Mammary epithelial cell (primary cell): Measurements from ENCODE around the gene SEZ6L2.

ENCODE experiments used
- EZH2 ChIP-seq: IDR thresholded peaks from 2 replicates; pipeline ENCODE4 v1.6.1; 2012; ENCODE audit warnings: low read length, inconsistent platforms, borderline replicate concordance
- TF ChIP-seq, protein P1 (sequence below), 2 donors: IDR thresholded peaks in 1 of 2; conservative IDR thresholded peaks in 1 of 2; 2 replicates each; pipeline ENCODE4 v1.5.1; 2011 to 2012; ENCODE audit warnings: inconsistent platforms in 2 of 2, low read length in 2 of 2, mild to moderate bottlenecking in 2 of 2, control low read depth in 1 of 2, low read depth in 1 of 2; ENCODE audit not compliant: insufficient read depth in 1 of 2; ENCODE audit errors: extremely low read depth in 1 of 2

DNA sequence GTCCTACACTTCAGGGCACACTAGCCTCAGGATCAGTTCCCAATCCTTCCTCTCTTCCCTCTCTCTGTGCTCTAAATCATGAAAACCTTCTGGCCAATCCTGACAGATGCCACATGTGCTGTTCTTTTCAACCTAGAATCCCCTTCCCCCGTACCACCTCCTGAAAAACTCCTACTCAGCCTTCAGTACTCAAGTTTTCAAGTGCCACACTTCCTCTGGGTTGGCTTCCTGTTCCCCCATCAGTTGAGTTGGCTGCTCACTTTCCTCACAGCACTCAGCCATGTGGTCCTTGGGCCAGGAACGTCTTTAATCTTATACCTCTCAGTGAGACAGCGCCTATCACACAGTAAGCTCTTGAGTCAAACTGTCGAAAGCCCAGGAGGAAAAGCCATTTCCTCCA lies 4.2 kb upstream of the SEZ6L2 start:
- TF ChIP-seq, protein P1, sequence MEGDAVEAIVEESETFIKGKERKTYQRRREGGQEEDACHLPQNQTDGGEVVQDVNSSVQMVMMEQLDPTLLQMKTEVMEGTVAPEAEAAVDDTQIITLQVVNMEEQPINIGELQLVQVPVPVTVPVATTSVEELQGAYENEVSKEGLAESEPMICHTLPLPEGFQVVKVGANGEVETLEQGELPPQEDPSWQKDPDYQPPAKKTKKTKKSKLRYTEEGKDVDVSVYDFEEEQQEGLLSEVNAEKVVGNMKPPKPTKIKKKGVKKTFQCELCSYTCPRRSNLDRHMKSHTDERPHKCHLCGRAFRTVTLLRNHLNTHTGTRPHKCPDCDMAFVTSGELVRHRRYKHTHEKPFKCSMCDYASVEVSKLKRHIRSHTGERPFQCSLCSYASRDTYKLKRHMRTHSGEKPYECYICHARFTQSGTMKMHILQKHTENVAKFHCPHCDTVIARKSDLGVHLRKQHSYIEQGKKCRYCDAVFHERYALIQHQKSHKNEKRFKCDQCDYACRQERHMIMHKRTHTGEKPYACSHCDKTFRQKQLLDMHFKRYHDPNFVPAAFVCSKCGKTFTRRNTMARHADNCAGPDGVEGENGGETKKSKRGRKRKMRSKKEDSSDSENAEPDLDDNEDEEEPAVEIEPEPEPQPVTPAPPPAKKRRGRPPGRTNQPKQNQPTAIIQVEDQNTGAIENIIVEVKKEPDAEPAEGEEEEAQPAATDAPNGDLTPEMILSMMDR (conservative IDR thresholded peaks at IDR 0.05 in 1 of 2, IDR thresholded peaks at IDR 0.05 in 1 of 2; ENCODE audit: extremely low read depth in 1 of 2, insufficient read depth in 1 of 2, low read depth in 1 of 2, low read length in 2 of 2) = no peak
- no peak for TF ChIP-seq EZH2
